Neural cell (in vitro differentiated cells): ENCODE results near the gene CSAD. TPM values are rescaled to one million over a fixed set of nuclear protein-coding genes. Genes with fewer than 3 reads are reported as not detected.
A peak's percentile ranks its signal among the peaks of the same experiment; 100 is the strongest.

Source experiments
- H2AFZ ChIP-seq: fragments of 200-600, 300-800 bp; sonication (generic), shearing (Covaris generic); 2 replicates; pipeline ENCODE4 v1.6.0; 2014; ENCODE audit warnings: low read depth, mild to moderate bottlenecking, antibody characterized with exemption, low read length, moderate library complexity
- H3F3A ChIP-seq: fragments of 200-600 bp; shearing (Covaris generic); 2 replicates; pipeline ENCODE4 v1.6.1; 2016; ENCODE audit warnings: mild to moderate bottlenecking, moderate library complexity, mixed read lengths, antibody characterized with exemption, low read length; ENCODE audit not compliant: insufficient read depth, poor library complexity, severe bottlenecking
- H3K27ac ChIP-seq: fragments of 200-600, 300-800 bp; sonication (generic), shearing (Covaris generic); 2 replicates; pipeline ENCODE4 v1.5.1; 2014; ENCODE audit warnings: mild to moderate bottlenecking, low read length, moderate library complexity
- H3K27me3 ChIP-seq: fragments of 300-800, 200-600 bp; sonication (generic), shearing (Covaris generic); 2 replicates; pipeline ENCODE4 v1.6.0; 2014; ENCODE audit warnings: mild to moderate bottlenecking, low read depth, low read length, moderate library complexity; ENCODE audit not compliant: insufficient read depth
- H3K36me3 ChIP-seq: fragments of 300-800, 200-600 bp; sonication (generic), shearing (Covaris generic); 2 replicates; pipeline ENCODE4 v1.5.1; 2014; ENCODE audit warnings: mild to moderate bottlenecking, antibody characterized with exemption, low read length, moderate library complexity; ENCODE audit not compliant: insufficient read depth
- H3K4me2 ChIP-seq: fragments of 300-800, 200-600 bp; sonication (generic), shearing (Covaris generic); 2 replicates; pipeline ENCODE4 v1.6.0; 2014; ENCODE audit warnings: mild to moderate bottlenecking, low read length
- H3K4me3 ChIP-seq: fragments of 300-800, 200-600 bp; sonication (generic), shearing (Covaris generic); 2 replicates; pipeline ENCODE4 v1.5.1; 2014; ENCODE audit warnings: mild to moderate bottlenecking, low read length, moderate library complexity
- H3K79me2 ChIP-seq: fragments of 200-600 bp; shearing (Covaris generic); replicated peaks from 2 replicates; pipeline ENCODE4 v1.6.0; 2014; ENCODE audit warnings: mild to moderate bottlenecking, low read length, moderate library complexity; ENCODE audit not compliant: insufficient read depth
- H3K9ac ChIP-seq: fragments of 300-800, 200-600 bp; sonication (generic), shearing (Covaris generic); 2 replicates; pipeline ENCODE4 v1.6.1; 2016; ENCODE audit warnings: mild to moderate bottlenecking, low read length, mixed read lengths
- H3K9me2 ChIP-seq: fragments of 200-600 bp; shearing (Covaris generic); 2 replicates; pipeline ENCODE4 v1.6.1; 2016; ENCODE audit warnings: mild to moderate bottlenecking, low read length, mixed read lengths; ENCODE audit not compliant: insufficient read depth
- H3K9me3 ChIP-seq: fragments of 200-600, 300-800 bp; sonication (generic), shearing (Covaris generic); 2 replicates; pipeline ENCODE4 v1.6.1; 2016; ENCODE audit warnings: mild to moderate bottlenecking, mixed run types, low read length, moderate library complexity, mixed read lengths
- H4K20me1 ChIP-seq: fragments of 200-600 bp; shearing (Covaris generic); 2 replicates; pipeline ENCODE4 v1.6.1; 2016; ENCODE audit warnings: mild to moderate bottlenecking, mixed run types; ENCODE audit not compliant: insufficient read depth
- EP300 ChIP-seq: fragments of 450-650 bp; conservative IDR thresholded peaks from 2 replicates; pipeline ENCODE4 v1.6.1; 2014; ENCODE audit warnings: antibody characterized with exemption, mild to moderate bottlenecking, moderate library complexity; ENCODE audit not compliant: poor library complexity, severe bottlenecking
- EZH2 ChIP-seq: fragments of 200-600, 300-800 bp; shearing (Covaris generic), sonication (generic); IDR thresholded peaks from 2 replicates; pipeline ENCODE4 v1.6.1; 2014; ENCODE audit warnings: antibody characterized with exemption, low read length, borderline replicate concordance, mild to moderate bottlenecking; ENCODE audit not compliant: insufficient read depth, poor library complexity, severe bottlenecking
- MXI1 ChIP-seq: fragments of 450-650 bp; conservative IDR thresholded peaks from 2 replicates; pipeline ENCODE4 v1.6.1; 2014; ENCODE audit warnings: antibody characterized with exemption, mild to moderate bottlenecking; ENCODE audit not compliant: poor library complexity, severe bottlenecking
- POLR2AphosphoS5 ChIP-seq: IDR thresholded peaks from 2 replicates; pipeline ENCODE4 v1.6.1; 2012
- RAD21 ChIP-seq: fragments of 450-650 bp; conservative IDR thresholded peaks from 2 replicates; pipeline ENCODE4 v1.6.1; 2014; ENCODE audit warnings: antibody characterized with exemption, mild to moderate bottlenecking, moderate library complexity
- SMC3 ChIP-seq: fragments of 450-650 bp; conservative IDR thresholded peaks from 2 replicates; pipeline ENCODE4 v1.6.1; 2014; ENCODE audit warnings: antibody characterized with exemption, mild to moderate bottlenecking, moderate library complexity; ENCODE audit not compliant: poor library complexity
- TAF1 ChIP-seq: IDR thresholded peaks from 2 replicates; pipeline ENCODE4 v1.6.1; 2012; ENCODE audit warnings: low read depth
- polyA plus RNA-seq: library from polyadenylated mRNA; depleted of rRNA; stranded (reverse); fragments of >200 nt; gene quantifications from 2 replicates; pipeline ENCODE4 v1.2.3, GENCODE V29; 2014
- TF ChIP-seq, protein P1 (sequence below): fragments of 450-650 bp; IDR thresholded peaks from 2 replicates; pipeline ENCODE4 v1.5.1; 2014; ENCODE audit warnings: antibody characterized with exemption, mild to moderate bottlenecking, moderate library complexity; ENCODE audit not compliant: poor library complexity, severe bottlenecking
- TF ChIP-seq, protein P2 (sequence below): IDR thresholded peaks from 2 replicates; pipeline ENCODE4 v1.6.1; 2012; ENCODE audit warnings: borderline replicate concordance

The CSAD gene
- polyA plus RNA-seq, 1 donor from 2014 or later = 41.9 TPM

DNA sequence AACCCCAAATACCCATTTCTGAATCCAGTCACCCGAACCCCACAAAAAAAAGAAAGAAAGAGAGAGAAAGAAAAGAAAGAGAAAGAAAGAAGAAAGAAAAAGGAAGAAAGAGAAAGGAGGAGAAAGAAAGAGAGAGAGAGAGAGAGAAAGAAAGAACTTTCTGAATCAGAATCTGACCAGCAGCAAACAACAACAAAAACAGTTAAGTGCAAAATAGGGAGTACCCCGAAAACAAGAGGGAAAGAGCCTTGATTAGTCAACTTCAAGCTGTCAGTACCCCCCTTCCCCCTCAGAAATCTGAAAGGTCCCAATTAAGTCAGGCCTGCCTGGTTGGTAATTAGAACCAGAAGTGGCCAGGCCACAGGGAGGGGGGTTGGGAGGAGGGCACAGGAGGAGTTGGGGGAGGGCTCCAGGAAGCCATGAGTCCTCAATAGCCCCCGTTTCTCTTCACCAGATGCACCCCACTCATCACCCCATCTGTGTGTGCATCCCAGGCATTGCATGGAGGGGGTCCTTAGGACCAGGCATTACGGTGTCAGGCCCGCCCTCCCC, 41.5 kb upstream of the CSAD start:
- Histone ChIP-seq H3K79me2 (no peaks in the 10 kb centered on the region), H3K36me3 (no peaks in the 10 kb centered on the region), H3F3A (no peaks in the 10 kb centered on the region), H3K9me3 (no peaks in the 10 kb centered on the region), H3K9ac (no peak overlapping the region), H3K4me2 (no peak overlapping the region), H2AFZ (no peak overlapping the region), H3K4me3 (peak overlapping the region; percentile 86), H4K20me1 (no peaks in the 10 kb centered on the region), H3K27ac (no peak overlapping the region), H3K27me3 (peaks cover 35% of the 10 kb centered on the region), H3K9me2 (no peaks in the 10 kb centered on the region)
- TF ChIP-seq TAF1 = no peak
- TF ChIP-seq RAD21 = no peak
- TF ChIP-seq, protein P1, sequence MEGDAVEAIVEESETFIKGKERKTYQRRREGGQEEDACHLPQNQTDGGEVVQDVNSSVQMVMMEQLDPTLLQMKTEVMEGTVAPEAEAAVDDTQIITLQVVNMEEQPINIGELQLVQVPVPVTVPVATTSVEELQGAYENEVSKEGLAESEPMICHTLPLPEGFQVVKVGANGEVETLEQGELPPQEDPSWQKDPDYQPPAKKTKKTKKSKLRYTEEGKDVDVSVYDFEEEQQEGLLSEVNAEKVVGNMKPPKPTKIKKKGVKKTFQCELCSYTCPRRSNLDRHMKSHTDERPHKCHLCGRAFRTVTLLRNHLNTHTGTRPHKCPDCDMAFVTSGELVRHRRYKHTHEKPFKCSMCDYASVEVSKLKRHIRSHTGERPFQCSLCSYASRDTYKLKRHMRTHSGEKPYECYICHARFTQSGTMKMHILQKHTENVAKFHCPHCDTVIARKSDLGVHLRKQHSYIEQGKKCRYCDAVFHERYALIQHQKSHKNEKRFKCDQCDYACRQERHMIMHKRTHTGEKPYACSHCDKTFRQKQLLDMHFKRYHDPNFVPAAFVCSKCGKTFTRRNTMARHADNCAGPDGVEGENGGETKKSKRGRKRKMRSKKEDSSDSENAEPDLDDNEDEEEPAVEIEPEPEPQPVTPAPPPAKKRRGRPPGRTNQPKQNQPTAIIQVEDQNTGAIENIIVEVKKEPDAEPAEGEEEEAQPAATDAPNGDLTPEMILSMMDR = no peak
- no peak for TF ChIP-seq MXI1
- TF ChIP-seq EZH2 = no peak
- TF ChIP-seq, protein P2, sequence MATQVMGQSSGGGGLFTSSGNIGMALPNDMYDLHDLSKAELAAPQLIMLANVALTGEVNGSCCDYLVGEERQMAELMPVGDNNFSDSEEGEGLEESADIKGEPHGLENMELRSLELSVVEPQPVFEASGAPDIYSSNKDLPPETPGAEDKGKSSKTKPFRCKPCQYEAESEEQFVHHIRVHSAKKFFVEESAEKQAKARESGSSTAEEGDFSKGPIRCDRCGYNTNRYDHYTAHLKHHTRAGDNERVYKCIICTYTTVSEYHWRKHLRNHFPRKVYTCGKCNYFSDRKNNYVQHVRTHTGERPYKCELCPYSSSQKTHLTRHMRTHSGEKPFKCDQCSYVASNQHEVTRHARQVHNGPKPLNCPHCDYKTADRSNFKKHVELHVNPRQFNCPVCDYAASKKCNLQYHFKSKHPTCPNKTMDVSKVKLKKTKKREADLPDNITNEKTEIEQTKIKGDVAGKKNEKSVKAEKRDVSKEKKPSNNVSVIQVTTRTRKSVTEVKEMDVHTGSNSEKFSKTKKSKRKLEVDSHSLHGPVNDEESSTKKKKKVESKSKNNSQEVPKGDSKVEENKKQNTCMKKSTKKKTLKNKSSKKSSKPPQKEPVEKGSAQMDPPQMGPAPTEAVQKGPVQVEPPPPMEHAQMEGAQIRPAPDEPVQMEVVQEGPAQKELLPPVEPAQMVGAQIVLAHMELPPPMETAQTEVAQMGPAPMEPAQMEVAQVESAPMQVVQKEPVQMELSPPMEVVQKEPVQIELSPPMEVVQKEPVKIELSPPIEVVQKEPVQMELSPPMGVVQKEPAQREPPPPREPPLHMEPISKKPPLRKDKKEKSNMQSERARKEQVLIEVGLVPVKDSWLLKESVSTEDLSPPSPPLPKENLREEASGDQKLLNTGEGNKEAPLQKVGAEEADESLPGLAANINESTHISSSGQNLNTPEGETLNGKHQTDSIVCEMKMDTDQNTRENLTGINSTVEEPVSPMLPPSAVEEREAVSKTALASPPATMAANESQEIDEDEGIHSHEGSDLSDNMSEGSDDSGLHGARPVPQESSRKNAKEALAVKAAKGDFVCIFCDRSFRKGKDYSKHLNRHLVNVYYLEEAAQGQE = no peak
- no peak for TF ChIP-seq POLR2AphosphoS5
- no peak for TF ChIP-seq EP300
- no peak for TF ChIP-seq SMC3

GRCh38 chr12:53221203-53222080, 40.7 kb upstream of the CSAD start:
- peak overlapping the region; percentile 58 for H3K4me2 ChIP-seq
- no peak overlapping the region for H3K27ac ChIP-seq
- TF ChIP-seq EP300 (no peak), SMC3 (no peak), EZH2 (no peak), RAD21 (no peak), TAF1 (no peak)
- TF ChIP-seq, protein P1 = peak; percentile 47
- TF ChIP-seq, protein P2 = no peak
- H3K36me3 ChIP-seq = no peaks in the 10 kb centered on the region
- H3K9me3 ChIP-seq = no peaks in the 10 kb centered on the region
- H3F3A ChIP-seq = no peaks in the 10 kb centered on the region
- no peaks in the 10 kb centered on the region for H3K79me2 ChIP-seq
- H4K20me1 ChIP-seq = no peaks in the 10 kb centered on the region
- peaks cover 35% of the 10 kb centered on the region for H3K27me3 ChIP-seq
- H3K4me3 ChIP-seq = peak overlapping the region; percentile 86
- H3K9me2 ChIP-seq = no peaks in the 10 kb centered on the region
- H3K9ac ChIP-seq = peak overlapping the region; percentile 27
- H2AFZ ChIP-seq = no peak overlapping the region
